HEK293 (cell line): ENCODE results near the gene TRAF3.

Experiments used
- CTCF ChIA-PET: fragments of 350-600 bp; formaldehyde crosslinking; extraction: SDS; loops from one replicate; lab custom pipeline; 2021; ENCODE audit warnings: antibody characterized with exemption; lab: Yijun Ruan, JAX
- POLR2A ChIA-PET: fragments of 300-600 bp; formaldehyde crosslinking; extraction: SDS; loops from one replicate; lab custom pipeline; 2020; ENCODE audit warnings: antibody characterized with exemption, inconsistent platforms; lab: Yijun Ruan, JAX
- H3K27ac ChIP-seq: fragments of 200-500 bp; sonication (Bioruptor generic); 2 replicates; pipeline ENCODE4 v1.5.1; 2014; ENCODE audit warnings: low read depth, low read length, control low read depth, inconsistent platforms; ENCODE audit errors: extremely low read depth
- H3K36me3 ChIP-seq, 2 experiments: fragments of 200-500 bp in 1 of 2; sonication (Bioruptor generic) in 1 of 2; 1 replicate in 1 of 2; 2 replicates in 1 of 2; pipeline ENCODE4 v1.5.1; 2014 to 2017; ENCODE audit warnings: inconsistent platforms in 2 of 2, low read length in 2 of 2; ENCODE audit not compliant: control insufficient read depth in 2 of 2, insufficient read depth in 1 of 2
- H3K4me1 ChIP-seq: fragments of 200-500 bp; sonication (Bioruptor generic); 2 replicates; pipeline ENCODE4 v1.5.1; 2014; ENCODE audit warnings: mild to moderate bottlenecking, low read length, inconsistent platforms; ENCODE audit not compliant: control insufficient read depth, insufficient read depth
- H3K4me3 ChIP-seq: 2 replicates; pipeline ENCODE4 v1.5.1; 2011; ENCODE audit warnings: low read depth, mild to moderate bottlenecking, control low read depth, low read length, moderate library complexity
- H3K9me3 ChIP-seq: fragments of 200-500 bp; sonication (Bioruptor generic); 2 replicates; pipeline ENCODE4 v1.5.1; 2014; ENCODE audit warnings: low read depth, low read length, inconsistent platforms; ENCODE audit not compliant: control insufficient read depth, insufficient read depth
- MYNN ChIP-seq: fragments of 450-650 bp; formaldehyde crosslinking; IDR thresholded peaks from 2 replicates; pipeline ENCODE4 v1.5.1; 2016; ENCODE audit warnings: missing biosample characterization, missing genetic modification characterization, borderline replicate concordance
- REPIN1 ChIP-seq: fragments of 450-650 bp; formaldehyde crosslinking; IDR thresholded peaks from 2 replicates; pipeline ENCODE4 v1.5.1; 2017; ENCODE audit warnings: missing biosample characterization, missing genetic modification characterization, low read depth
- SP2 ChIP-seq: fragments of 450-650 bp; formaldehyde crosslinking; IDR thresholded peaks from 2 replicates; pipeline ENCODE4 v1.5.1; 2016; ENCODE audit warnings: missing biosample characterization, missing genetic modification characterization
- TCF7L2 ChIP-seq: IDR thresholded peaks from 2 replicates; pipeline ENCODE4 v1.6.1; 2011; ENCODE audit warnings: low read depth, mild to moderate bottlenecking, inconsistent platforms, low read length, moderate library complexity, borderline replicate concordance
- ZNF121 ChIP-seq: fragments of 450-650 bp; formaldehyde crosslinking; IDR thresholded peaks from 2 replicates; pipeline ENCODE4 v1.5.1; 2016; ENCODE audit warnings: missing biosample characterization, missing genetic modification characterization
- ZNF223 ChIP-seq: fragments of 450-650 bp; formaldehyde crosslinking; IDR thresholded peaks from 2 replicates; pipeline ENCODE4 v1.5.1; 2016; ENCODE audit warnings: missing biosample characterization, missing genetic modification characterization
- ZNF266 ChIP-seq: fragments of 450-650 bp; formaldehyde crosslinking; IDR thresholded peaks from 2 replicates; pipeline ENCODE4 v1.5.1; 2016; ENCODE audit warnings: missing biosample characterization, missing genetic modification characterization, low read depth
- ZNF335 ChIP-seq: fragments of 450-650 bp; formaldehyde crosslinking; conservative IDR thresholded peaks from 2 replicates; pipeline ENCODE4 v1.5.1; 2016; ENCODE audit warnings: missing biosample characterization, missing genetic modification characterization
- ZSCAN30 ChIP-seq: fragments of 450-650 bp; IDR thresholded peaks from 2 replicates; pipeline ENCODE4 v1.5.1; 2018; ENCODE audit warnings: missing biosample characterization, mild to moderate bottlenecking, missing genetic modification characterization, moderate library complexity
- TF ChIP-seq, protein P1 (sequence below): fragments of 450-650 bp; formaldehyde crosslinking; IDR thresholded peaks from 2 replicates; pipeline ENCODE4 v1.5.1; 2016; ENCODE audit warnings: missing biosample characterization, missing genetic modification characterization
- TF ChIP-seq, protein P2 (sequence below): fragments of 450-650 bp; formaldehyde crosslinking; IDR thresholded peaks from 2 replicates; pipeline ENCODE4 v1.5.1; 2016; ENCODE audit warnings: missing biosample characterization, missing genetic modification characterization
- TF ChIP-seq, protein P3 (sequence below): fragments of 450-650 bp; formaldehyde crosslinking; IDR thresholded peaks from 2 replicates; pipeline ENCODE4 v1.5.1; 2016; ENCODE audit warnings: missing biosample characterization, missing genetic modification characterization
- TF ChIP-seq, protein P4 (sequence below): fragments of 450-650 bp; formaldehyde crosslinking; IDR thresholded peaks from 2 replicates; pipeline ENCODE4 v1.5.1; 2016; ENCODE audit warnings: missing biosample characterization, missing genetic modification characterization, borderline replicate concordance
- TF ChIP-seq, protein P5 (sequence below): fragments of 450-650 bp; IDR thresholded peaks from 2 replicates; pipeline ENCODE4 v1.5.1; 2018; ENCODE audit warnings: missing biosample characterization, mild to moderate bottlenecking, missing genetic modification characterization

TRAF3 gene

DNA sequence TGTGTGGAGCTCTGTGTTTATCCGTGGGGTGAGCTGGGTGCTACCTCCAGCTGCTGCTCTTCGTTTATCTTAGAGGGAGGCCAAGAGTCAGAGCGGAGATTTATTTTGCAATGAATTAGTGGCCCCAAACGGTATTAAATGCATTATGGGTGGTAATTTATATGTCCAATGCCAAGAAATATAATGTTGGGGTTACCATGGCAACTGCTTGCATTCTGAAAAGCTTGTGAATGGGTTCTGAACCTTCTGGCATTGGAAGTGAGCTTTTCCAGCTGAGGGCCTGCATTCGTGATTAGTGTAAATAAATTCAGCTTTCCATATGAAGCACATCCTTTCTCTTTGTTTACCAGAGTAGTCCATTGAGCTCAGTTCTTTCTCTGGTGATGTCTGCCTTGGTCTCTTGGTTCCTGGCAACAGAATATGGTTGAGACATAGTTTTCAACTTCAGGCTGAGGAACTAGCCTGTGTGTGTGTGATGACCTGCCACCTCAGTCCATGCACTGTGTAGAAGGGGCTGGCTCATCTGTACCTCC lies 51.8 kb downstream of the TRAF3 start (continued):
- TF ChIP-seq, protein P1, sequence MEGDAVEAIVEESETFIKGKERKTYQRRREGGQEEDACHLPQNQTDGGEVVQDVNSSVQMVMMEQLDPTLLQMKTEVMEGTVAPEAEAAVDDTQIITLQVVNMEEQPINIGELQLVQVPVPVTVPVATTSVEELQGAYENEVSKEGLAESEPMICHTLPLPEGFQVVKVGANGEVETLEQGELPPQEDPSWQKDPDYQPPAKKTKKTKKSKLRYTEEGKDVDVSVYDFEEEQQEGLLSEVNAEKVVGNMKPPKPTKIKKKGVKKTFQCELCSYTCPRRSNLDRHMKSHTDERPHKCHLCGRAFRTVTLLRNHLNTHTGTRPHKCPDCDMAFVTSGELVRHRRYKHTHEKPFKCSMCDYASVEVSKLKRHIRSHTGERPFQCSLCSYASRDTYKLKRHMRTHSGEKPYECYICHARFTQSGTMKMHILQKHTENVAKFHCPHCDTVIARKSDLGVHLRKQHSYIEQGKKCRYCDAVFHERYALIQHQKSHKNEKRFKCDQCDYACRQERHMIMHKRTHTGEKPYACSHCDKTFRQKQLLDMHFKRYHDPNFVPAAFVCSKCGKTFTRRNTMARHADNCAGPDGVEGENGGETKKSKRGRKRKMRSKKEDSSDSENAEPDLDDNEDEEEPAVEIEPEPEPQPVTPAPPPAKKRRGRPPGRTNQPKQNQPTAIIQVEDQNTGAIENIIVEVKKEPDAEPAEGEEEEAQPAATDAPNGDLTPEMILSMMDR (tag by site-specific recombination), result no peak
- TF ChIP-seq ZNF266 (no peak), REPIN1 (tag by site-specific recombination) (no peak), TCF7L2 (no peak), ZNF223 (no peak), ZNF335 (tag by site-specific recombination) (no peak), SP2 (no peak), ZNF121 (tag by site-specific recombination) (no peak), MYNN (tag by site-specific recombination) (no peak), ZSCAN30 (tag by site-specific recombination) (no peak)
- TF ChIP-seq, protein P2, sequence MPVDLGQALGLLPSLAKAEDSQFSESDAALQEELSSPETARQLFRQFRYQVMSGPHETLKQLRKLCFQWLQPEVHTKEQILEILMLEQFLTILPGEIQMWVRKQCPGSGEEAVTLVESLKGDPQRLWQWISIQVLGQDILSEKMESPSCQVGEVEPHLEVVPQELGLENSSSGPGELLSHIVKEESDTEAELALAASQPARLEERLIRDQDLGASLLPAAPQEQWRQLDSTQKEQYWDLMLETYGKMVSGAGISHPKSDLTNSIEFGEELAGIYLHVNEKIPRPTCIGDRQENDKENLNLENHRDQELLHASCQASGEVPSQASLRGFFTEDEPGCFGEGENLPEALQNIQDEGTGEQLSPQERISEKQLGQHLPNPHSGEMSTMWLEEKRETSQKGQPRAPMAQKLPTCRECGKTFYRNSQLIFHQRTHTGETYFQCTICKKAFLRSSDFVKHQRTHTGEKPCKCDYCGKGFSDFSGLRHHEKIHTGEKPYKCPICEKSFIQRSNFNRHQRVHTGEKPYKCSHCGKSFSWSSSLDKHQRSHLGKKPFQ (tag by site-specific recombination), result no peak
- TF ChIP-seq, protein P3, sequence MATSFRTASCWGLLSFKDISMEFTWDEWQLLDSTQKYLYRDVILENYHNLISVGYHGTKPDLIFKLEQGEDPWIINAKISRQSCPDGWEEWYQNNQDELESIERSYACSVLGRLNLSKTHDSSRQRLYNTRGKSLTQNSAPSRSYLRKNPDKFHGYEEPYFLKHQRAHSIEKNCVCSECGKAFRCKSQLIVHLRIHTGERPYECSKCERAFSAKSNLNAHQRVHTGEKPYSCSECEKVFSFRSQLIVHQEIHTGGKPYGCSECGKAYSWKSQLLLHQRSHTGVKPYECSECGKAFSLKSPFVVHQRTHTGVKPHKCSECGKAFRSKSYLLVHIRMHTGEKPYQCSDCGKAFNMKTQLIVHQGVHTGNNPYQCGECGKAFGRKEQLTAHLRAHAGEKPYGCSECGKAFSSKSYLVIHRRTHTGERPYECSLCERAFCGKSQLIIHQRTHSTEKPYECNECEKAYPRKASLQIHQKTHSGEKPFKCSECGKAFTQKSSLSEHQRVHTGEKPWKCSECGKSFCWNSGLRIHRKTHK (tag by site-specific recombination), result no peak
- TF ChIP-seq, protein P4, sequence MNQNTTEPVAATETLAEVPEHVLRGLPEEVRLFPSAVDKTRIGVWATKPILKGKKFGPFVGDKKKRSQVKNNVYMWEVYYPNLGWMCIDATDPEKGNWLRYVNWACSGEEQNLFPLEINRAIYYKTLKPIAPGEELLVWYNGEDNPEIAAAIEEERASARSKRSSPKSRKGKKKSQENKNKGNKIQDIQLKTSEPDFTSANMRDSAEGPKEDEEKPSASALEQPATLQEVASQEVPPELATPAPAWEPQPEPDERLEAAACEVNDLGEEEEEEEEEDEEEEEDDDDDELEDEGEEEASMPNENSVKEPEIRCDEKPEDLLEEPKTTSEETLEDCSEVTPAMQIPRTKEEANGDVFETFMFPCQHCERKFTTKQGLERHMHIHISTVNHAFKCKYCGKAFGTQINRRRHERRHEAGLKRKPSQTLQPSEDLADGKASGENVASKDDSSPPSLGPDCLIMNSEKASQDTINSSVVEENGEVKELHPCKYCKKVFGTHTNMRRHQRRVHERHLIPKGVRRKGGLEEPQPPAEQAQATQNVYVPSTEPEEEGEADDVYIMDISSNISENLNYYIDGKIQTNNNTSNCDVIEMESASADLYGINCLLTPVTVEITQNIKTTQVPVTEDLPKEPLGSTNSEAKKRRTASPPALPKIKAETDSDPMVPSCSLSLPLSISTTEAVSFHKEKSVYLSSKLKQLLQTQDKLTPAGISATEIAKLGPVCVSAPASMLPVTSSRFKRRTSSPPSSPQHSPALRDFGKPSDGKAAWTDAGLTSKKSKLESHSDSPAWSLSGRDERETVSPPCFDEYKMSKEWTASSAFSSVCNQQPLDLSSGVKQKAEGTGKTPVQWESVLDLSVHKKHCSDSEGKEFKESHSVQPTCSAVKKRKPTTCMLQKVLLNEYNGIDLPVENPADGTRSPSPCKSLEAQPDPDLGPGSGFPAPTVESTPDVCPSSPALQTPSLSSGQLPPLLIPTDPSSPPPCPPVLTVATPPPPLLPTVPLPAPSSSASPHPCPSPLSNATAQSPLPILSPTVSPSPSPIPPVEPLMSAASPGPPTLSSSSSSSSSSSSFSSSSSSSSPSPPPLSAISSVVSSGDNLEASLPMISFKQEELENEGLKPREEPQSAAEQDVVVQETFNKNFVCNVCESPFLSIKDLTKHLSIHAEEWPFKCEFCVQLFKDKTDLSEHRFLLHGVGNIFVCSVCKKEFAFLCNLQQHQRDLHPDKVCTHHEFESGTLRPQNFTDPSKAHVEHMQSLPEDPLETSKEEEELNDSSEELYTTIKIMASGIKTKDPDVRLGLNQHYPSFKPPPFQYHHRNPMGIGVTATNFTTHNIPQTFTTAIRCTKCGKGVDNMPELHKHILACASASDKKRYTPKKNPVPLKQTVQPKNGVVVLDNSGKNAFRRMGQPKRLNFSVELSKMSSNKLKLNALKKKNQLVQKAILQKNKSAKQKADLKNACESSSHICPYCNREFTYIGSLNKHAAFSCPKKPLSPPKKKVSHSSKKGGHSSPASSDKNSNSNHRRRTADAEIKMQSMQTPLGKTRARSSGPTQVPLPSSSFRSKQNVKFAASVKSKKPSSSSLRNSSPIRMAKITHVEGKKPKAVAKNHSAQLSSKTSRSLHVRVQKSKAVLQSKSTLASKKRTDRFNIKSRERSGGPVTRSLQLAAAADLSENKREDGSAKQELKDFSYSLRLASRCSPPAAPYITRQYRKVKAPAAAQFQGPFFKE (tag by site-specific recombination), result no peak

DNA sequence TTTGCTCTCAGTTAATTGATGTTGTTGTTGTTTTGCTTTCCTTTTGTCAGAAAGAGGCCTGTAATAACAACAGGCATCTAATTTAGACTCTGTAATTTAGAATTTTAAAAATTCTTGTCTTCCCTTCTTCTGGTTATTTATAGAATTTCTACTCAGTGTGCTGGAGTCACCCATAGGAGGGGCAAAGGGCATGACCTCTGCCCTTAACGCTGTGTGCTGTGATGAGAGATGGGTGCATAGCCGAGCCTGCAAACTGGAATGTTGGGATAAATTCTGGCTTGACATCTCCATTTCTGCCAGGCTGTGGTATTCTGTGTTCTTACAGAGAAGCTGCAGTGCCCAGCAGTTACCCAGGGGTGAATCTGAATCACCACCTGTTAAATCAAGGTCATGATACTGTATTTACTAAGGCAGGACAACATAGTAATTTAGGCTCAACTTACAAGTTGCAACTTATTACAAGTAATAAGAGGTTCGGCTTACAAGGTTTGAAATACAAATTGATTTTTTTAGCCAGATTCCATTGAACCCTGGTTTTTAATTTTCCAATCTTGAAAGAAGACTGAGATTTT lies 53.3 kb downstream of the TRAF3 start:
- TF ChIP-seq, protein P5, sequence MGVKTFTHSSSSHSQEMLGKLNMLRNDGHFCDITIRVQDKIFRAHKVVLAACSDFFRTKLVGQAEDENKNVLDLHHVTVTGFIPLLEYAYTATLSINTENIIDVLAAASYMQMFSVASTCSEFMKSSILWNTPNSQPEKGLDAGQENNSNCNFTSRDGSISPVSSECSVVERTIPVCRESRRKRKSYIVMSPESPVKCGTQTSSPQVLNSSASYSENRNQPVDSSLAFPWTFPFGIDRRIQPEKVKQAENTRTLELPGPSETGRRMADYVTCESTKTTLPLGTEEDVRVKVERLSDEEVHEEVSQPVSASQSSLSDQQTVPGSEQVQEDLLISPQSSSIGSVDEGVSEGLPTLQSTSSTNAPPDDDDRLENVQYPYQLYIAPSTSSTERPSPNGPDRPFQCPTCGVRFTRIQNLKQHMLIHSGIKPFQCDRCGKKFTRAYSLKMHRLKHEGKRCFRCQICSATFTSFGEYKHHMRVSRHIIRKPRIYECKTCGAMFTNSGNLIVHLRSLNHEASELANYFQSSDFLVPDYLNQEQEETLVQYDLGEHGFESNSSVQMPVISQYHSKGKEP (tag by site-specific recombination), result no peak
- Histone ChIP-seq H3K9me3 (no peaks in the 10 kb centered on the region), H3K4me3 (no peak overlapping the region), H3K36me3 (peaks cover 0 to 13% of the 10 kb centered on the region in 2 experiments; a peak in 2 of 3 replicates), H3K27ac (no peak overlapping the region), H3K4me1 (0 out of 2 replicates have a peak, but pooled peaks cover 3% of the 10 kb centered on the region)
- ChIA-PET POLR2A (no interaction called here), CTCF (interaction anchor here (0.5 kb wide), 1 partner anchor 98 kb away, joined by 4 read pairs; no protein-coding TSS in a partner anchor)
